GM19099 (cell line): Measurements from ENCODE around the gene DENND2D.
A peak's percentile ranks its signal among the peaks of the same experiment; 100 is the strongest.

Experiments
- POLR2A ChIP-seq: IDR thresholded peaks from 3 replicates; pipeline ENCODE4 v1.6.1; 2011; ENCODE audit warnings: low read depth; ENCODE audit not compliant: insufficient read length; ENCODE audit errors: extremely low read depth

The DENND2D gene

GRCh38 chr1:111227434-111227833 lies 27.0 kb upstream of the DENND2D start, which contains the start of gene CHI3L2:
CHI3L2 (plus strand) TSS chr1:111227713; CDS start chr1:111227730, 17 bp downstream.
- TF ChIP-seq POLR2A = no peak

- no peak for TF ChIP-seq POLR2A
Measured at GRCh38 chr1:111225717-111226400, 25.4 kb upstream of the DENND2D start.

GRCh38 chr1:111225091-111225490 lies 24.6 kb upstream of the DENND2D start:
- TF ChIP-seq POLR2A = no peak

- no peak for TF ChIP-seq POLR2A
Measured at GRCh38 chr1:111223126-111223685, 22.8 kb upstream of the DENND2D start.

GRCh38 chr1:111222308-111223125 lies 22.1 kb upstream of the DENND2D start:
- no peak for TF ChIP-seq POLR2A

- TF ChIP-seq POLR2A = peak; percentile 59
Measured at GRCh38 chr1:111221633-111222291, 21.3 kb upstream of the DENND2D start.

GRCh38 chr1:111221276-111221632 lies 20.8 kb upstream of the DENND2D start:
- TF ChIP-seq POLR2A = no peak

- TF ChIP-seq POLR2A = no peak
Measured at GRCh38 chr1:111220302-111220890, 19.9 kb upstream of the DENND2D start.

- peak; percentile 66 for TF ChIP-seq POLR2A
Measured at GRCh38 chr1:111219557-111220286, 19.3 kb upstream of the DENND2D start.

- TF ChIP-seq POLR2A = no peak
Measured at GRCh38 chr1:111218701-111219556, 18.5 kb upstream of the DENND2D start.

GRCh38 chr1:111217183-111217910 lies 16.9 kb upstream of the DENND2D start:
- no peak for TF ChIP-seq POLR2A

- no peak for TF ChIP-seq POLR2A
Measured at GRCh38 chr1:111216751-111217150, 16.3 kb upstream of the DENND2D start.

- peak; percentile 3 for TF ChIP-seq POLR2A
Measured at GRCh38 chr1:111214884-111215283, 14.4 kb upstream of the DENND2D start.
